ENCODE data around the gene SLN. TPM values are rescaled to one million over a fixed set of nuclear protein-coding genes. Genes with fewer than 3 reads are reported as not detected.

SLN gene
- total and polyA plus RNA-seq, 10 of the 15 experiments (the other 5 are each of a cell fraction or from before 2014, with no cell fraction given), result 0.39 TPM; not detected in 9

- no peak for TF ChIP-seq MYC (IDR thresholded peaks at IDR 0.05; ENCODE audit: insufficient read depth, insufficient read length, insufficient replicate concordance, low read length, severe bottlenecking)
- TF ChIP-seq MXI1 (IDR thresholded peaks at IDR 0.05; ENCODE audit: low read depth, low read length), result no peak
- no peak for TF ChIP-seq BMI1 (IDR thresholded peaks at IDR 0.05; ENCODE audit: borderline replicate concordance)
- no peak for TF ChIP-seq NBN (IDR thresholded peaks at IDR 0.05)
- TF ChIP-seq SRF (IDR thresholded peaks at IDR 0.05; ENCODE audit: low read depth in 2 of 2, low read length in 2 of 2), result no peak
- no peak for TF ChIP-seq STAT1 (conservative IDR thresholded peaks at IDR 0.05)
- no peak for TF ChIP-seq CEBPZ (IDR thresholded peaks at IDR 0.05; ENCODE audit: low read depth, low read length)
- TF ChIP-seq MTA2 (IDR thresholded peaks at IDR 0.05; ENCODE audit: low read depth), result no peak
- no peak for TF ChIP-seq YBX1 (IDR thresholded peaks at IDR 0.05)
- no peak for TF ChIP-seq RAD51 (IDR thresholded peaks at IDR 0.05)
- no peak for TF ChIP-seq ZBTB4 (CRISPR knock-in tag; IDR thresholded peaks at IDR 0.05)
- TF ChIP-seq CHD2 (IDR thresholded peaks at IDR 0.05; ENCODE audit: borderline replicate concordance, low read depth, low read length), result no peak
- TF ChIP-seq RCOR1 (conservative IDR thresholded peaks at IDR 0.05; ENCODE audit: low read depth, low read length), result no peak
These were observed 24.7 kb upstream of the SLN start (continued) for GRCh38 chr11:107736546-107736945.

All from GM12878 (cell line).